GM21526 (cell line): ENCODE data around the gene CLBA1.

Source experiments
- ATAC-seq: cut with Tn5 transposase; IDR thresholded peaks from one replicate; pipeline ENCODE4 v1.9.1; 2021; ENCODE audit warnings: moderate library complexity; ENCODE audit not compliant: unreplicated experiment, low FRiP score

Gene CLBA1

DNA sequence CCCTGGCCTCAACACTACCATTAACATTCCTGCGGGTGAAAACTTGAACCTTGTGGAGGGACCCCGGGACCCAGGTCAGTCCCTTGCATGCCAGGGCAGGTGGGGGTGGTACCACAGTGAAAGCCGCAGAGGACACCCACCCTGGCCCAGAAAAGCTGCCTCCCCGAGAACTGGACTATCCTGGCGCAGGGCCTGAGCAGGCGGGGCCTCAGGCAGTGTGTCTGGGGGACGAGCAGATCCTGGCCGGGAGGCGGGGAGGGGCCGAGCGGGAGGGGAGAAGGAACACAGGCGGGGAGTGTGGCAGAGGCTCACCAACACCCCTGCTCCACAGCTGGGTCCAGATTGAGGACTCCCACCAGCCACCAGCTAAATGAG is 17.4 kb upstream of the CLBA1 start:
- no peak for ATAC-seq

GRCh38 chr14:104968541-104969401 is 16.8 kb upstream of the CLBA1 start:
- no peak for ATAC-seq

- ATAC-seq, result no peak
Observed at GRCh38 chr14:104969741-104970230, 15.8 kb upstream of the CLBA1 start.

DNA sequence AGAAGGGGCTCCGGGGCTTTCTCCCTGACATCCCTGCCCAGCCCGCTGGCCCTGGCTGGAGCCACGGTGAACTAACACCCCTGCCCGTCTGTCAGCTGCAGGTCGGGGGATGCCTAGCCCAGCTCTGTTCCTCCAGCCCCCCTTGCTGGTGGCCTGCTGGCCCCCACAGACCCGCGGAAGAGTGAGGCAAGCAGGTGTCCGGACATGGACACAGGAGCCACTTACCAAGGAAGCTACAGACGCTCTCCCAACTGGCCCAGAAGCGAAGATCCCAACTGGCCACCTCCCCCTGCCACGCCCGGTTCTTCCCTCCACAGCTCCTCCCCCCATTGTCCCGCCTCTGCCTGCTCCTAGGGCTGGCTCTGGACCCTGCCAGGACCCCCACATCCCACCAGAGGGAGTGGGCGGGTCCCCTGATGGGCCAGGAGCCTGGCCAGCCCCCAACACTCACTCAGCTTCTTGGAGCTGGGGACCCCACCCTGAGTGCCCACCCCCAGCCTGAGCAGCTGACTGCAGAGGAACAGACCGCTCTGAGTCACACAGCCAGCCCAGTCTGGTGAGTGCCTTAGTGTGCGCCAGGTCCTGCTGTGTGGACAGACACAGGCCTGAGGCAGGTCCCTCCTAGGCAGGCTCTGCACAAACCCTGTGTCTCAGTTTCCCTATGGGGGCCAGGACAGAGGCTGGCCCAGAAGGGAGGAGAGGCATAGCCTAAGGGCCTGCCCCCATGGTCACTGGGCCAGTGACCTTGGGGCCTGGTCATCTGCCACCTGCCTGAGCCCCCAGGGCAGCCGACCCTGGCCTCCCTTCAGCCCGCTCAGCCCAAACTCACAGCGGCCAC is 15.1 kb upstream of the CLBA1 start:
- no peak for ATAC-seq

DNA sequence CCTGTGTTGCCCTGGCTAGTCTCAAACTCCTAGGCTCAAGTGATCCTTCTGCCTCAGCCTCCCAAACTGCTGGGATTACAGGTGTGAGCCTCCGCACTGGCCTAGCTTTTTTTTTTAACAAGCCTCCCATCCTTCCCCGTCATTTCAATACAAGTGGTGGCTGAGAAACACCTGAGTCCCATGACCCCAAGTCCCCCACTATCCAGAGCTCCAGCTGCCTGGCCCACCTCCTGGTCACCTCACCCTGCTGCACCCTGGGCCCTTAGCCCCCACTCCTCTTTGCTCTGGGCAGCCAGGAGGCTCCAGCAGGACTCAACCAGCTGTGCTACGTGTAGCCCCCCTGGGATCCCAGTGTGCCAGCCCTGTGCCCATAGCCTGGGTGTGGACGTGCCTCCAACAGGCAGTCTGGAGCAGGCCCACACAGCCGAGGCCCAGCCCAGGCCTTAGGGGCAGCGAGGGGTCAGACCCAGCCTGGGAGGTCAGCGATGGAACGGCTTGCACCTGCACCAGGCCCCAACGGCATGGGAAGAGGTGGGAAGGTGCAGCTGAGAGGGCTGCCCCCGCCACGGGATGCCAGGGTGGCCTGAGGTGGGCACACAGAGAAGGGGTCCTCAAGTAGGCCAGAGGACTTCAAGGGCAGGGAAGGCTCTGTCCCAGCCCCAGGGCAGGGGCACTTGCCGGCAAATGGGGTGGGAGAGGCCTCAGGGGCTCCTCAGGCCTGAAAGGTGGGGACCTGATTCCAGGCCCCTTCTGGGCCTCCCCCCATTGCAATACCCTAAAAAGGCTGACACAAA is 13.9 kb upstream of the CLBA1 start:
- ATAC-seq, result no peak

DNA sequence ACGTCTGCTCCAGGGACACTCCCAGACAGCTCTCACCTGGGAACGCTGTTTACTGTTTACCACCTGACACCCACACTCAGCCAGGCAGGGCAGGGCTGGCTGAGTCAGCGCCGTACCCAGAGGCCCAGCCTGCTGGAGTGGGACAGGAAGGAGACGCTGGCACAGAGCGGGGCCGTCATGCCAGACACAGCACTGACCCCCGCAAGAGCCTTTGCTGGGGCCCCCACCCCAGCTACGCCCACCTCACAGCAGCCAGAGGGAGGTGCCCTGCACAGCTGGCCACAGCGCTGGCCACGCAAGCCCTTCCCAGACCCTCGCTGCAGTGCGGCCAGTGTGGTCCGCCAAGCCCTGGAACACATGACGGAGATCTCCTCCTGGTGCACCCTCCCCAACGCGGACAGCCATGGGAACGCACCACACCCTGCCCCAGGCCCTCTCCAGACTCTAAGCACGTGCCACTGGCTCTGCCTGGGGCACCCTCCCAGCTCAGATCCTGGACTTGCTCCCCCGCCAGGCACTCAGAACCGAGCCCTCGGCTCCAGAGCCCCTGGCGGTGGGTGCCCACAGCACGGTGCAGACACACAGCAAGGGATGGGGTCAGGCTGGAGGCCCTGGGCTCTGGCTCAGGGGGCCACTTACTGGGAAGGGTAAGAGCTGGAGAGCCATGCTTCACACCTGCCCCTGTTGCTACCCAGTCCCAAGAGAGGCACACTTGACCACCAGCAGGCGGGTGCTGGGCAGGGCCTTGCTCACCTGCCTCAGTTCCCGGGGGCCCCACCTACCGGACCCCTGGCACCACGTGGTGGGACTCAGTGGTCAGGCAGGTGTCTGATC is 13.1 kb upstream of the CLBA1 start:
- no peak for ATAC-seq

- no peak for ATAC-seq
Observed at GRCh38 chr14:104973135-104973384, 12.5 kb upstream of the CLBA1 start.

- ATAC-seq, result no peak
Observed at GRCh38 chr14:104973385-104974145, 12.0 kb upstream of the CLBA1 start.

DNA sequence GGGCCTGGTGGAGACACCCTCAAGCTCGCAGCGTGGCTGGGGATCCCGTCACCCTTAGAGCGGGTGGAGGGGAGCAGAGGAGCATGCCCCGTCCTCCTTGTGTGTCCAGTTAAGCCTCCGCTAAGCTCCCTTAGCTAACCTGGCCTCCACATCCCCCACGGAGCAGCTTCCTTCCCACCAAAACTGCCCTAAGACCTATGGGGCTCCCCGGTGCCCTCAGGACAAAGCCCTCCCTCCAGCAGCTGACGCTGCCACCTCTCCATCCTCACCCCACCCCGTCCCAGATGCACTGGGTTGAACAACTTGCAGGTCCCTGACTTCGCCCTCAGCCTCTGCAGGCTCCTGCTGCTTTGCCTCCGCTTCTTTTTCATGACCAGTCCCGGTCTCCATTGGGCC is 11.4 kb upstream of the CLBA1 start:
- ATAC-seq, result no peak

GRCh38 chr14:104974665-104975390 is 10.8 kb upstream of the CLBA1 start:
- no peak for ATAC-seq

DNA sequence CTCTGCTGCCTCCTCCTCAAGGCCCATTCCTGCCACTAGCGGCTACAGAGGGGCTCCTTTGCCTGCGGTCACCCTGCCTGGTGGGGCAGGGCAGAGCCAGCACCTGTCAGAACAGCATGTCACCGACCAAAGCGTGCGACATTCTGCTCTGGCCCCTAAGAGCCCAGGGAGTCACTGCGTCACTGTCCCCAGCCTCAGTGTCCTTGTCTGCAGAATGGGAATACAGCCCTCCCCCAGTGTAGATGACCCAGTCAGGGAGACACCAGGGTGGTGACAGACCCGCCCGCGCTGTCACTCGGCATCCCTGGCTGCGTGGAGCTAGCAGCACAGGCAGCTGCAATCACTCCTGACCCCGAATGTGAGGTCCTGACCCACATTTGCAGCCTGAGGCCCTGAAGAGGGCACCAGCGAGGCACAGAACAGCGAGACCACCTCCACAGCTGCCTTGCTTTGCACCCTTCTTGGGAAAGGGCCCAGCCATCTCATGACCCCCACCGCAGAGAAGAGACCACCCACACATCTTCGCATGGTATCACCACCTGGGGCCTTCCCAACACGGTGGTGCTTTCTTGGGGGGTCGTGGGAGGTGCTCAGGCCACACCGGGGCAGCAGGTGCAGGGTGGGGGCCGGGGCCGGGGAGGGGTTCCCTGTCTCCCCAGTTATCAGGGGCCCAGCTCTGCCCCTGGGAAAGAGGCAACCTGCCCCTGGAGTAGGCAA is 9.9 kb upstream of the CLBA1 start:
- no peak for ATAC-seq

DNA sequence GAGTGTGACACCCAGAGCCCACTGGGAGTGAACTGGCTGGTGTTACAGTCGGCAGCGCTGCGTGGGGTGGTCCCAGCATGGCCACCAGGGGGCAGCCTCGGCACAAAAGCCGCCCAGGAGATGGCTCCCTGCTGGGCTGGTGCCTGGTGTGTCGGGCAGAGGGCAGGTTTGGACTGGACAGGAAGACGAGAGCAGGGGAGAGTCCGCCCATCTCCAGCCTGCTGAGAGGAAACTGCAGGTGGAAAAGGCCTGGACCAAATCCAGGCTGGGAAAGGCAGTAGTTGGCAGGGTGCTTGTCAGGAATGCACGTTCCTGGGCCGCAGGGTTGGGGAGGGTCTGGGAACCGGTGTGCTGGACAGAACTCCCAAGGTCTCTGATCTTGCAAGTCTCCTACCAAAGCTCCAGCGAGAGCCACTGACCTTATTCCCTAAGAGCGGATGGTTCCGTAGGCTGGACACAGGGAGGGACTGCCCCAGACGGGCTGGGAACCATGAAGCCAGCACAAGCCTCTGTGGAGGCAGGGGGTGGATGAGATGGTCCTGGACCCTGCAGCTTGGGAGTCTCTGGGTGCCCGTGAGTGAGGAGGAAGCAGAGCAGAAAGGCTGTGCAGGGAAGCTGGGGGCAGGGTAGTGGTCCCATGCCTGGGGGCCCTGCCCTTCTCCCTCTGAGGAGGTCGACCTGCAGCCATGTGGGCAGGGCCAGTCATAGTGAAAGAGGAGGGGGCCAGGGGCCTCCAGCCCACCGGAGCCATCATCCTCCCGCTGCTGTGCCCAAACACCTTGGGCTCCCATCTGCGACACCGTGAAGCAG is 9.2 kb upstream of the CLBA1 start:
- no peak for ATAC-seq

- no peak for ATAC-seq
Observed at GRCh38 chr14:104977008-104977680, 8.4 kb upstream of the CLBA1 start.

- no peak for ATAC-seq
Observed at GRCh38 chr14:104977681-104978653, 7.6 kb upstream of the CLBA1 start, which contains the start of gene AHNAK2. AHNAK2 (minus strand) TSS chr14:104978374; CDS start chr14:104978237, 137 bp downstream.
